Ammon's horn (tissue), 1 donor: ENCODE data around the gene TSPAN17.
A peak's percentile ranks its signal among the peaks of the same experiment; 100 is the strongest.

Source experiments
- DNase-seq: peaks from one replicate; pipeline ENCODE4 v3.0.0-alpha.2; 2016; ENCODE audit warnings: low spot score

The TSPAN17 gene

DNA sequence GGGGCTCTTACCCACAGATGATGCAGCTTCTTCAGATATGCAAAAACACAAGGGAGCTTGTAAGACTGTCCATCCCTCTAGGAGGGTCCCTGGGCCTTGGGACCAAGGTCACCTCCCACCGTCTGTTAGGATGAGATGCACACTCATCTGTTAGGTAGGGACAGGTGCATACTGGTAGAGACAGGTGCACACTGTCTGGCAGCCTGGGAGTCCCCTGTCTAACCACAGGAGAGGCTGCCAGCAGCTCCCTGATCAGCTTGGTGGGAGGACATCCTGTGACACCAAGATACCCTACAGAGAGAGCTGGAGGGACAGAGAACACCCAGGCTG, 13.2 kb downstream of the TSPAN17 start:
- DNase-seq = no peak

DNA sequence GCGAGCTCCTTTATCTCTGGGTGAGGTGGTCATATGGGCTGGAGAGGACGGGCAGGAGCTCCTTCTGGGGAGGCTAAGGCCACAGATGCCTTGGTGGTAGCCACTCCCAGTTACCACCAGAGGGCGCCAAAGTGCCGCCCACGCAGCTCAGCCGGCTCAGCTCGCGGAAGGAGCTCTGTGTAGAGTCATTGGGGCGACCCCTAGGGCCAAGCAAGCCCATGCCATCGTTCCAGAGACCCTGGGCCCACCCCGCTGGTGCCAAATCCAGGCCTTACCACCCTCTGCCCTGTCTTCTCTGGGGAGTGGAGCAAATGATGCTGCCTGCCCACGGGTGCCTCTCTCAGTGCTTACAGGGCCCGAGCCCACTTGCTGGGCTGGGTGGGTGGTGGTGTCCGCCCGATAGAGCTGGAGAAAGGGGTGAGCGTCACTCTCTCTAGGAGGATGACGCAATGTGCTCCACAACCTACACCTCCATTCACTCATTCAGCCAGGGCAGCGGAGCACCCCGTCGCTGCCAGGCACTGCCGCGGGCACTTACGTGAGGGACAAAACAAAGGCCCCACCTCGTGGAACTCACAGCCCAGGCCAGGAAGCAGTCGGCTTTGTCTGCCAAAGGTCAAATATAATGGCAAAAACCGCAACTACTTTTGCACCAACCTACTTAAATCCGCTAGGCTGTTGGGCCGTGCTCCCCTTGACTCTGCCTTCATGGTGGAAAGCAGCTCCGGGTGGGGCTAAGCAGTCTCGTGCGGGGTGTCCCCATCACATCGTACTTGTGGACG, 13.8 kb downstream of the TSPAN17 start:
- peak; percentile 88 for DNase-seq

DNA sequence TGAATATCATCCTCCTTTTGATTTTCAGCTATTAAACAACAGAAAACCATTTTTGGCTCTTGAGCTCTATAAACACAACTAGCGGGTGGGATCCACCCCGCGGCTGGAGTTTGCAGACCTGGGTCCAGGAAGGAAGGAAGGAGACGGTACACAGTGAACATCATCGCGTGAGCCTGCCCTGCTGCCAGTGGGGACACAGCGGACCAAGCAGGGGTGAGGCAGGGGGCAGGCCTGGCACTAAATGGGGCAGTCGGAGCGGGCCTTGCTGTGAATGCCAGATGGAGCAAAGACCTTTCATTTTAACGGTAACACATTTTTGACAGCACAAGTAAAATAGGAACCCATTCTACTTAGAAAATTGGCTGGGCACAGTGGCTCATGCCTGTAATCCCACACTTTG, 14.4 kb downstream of the TSPAN17 start:
- no peak for DNase-seq

DNA sequence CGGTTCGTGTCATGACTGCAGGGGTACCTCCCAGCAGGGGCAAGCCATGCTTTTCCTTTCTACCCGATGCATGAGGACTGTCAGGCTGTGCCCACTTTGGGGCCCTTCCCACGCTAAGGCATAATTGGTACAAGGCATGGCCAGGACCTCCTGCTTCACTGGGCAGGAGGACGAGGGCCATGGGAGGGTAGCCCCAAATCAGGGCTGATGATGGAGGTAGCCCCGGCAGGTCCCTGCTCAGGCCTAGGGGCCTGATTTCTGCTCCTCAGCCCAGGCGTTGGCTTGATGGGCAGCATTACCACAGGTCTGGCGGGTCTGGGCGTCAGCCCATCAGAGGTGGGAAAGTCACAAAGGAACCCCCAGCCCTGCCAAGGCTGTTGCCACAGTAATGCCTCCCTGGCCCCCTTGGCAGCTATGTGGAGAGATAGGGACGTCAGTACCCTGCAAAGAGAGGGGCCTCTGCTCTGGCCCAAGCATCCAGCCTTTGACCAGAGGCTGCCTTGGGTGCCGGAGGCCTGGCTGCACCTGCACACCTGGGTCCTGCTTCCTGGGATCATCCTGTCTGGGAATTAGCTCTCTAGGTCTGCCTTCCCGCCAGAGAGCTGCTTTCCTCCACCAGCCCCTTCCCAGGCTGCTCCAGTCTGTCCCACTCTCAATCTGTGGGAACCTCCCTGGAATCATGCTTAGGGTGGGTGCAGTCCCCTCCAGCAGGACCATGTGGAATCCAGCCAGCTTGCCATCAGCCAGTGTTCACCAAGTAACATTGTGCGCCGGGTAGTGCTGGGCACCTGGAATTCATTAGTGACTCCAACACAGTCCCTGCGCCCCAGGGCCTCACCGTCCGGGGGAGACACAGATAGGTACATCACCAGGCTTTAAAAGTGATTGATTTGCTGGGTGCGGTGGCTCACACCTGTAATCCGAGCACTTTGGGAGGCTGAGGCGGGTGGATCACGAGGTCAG, 15.4 kb downstream of the TSPAN17 start:
- no peak for DNase-seq

DNA sequence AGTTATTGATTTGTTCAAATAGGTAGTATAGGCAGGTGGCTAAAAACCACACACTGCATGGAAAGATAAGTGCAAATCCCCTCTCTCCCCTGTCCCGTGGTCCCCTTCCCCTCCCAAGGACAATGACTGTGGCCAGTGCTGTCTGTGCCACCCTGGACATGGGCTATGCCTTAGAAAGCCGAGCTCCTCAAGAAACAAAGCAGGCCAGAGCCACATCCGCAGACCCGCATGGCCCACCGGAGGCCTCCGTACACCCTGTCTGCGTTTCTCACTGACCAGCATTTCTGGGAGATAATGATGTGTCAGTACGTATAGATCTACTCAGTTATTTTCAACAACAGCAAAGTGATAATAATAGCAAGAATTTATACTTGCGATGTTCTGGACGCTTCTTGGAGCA, 16.3 kb downstream of the TSPAN17 start:
- no peak for DNase-seq

DNA sequence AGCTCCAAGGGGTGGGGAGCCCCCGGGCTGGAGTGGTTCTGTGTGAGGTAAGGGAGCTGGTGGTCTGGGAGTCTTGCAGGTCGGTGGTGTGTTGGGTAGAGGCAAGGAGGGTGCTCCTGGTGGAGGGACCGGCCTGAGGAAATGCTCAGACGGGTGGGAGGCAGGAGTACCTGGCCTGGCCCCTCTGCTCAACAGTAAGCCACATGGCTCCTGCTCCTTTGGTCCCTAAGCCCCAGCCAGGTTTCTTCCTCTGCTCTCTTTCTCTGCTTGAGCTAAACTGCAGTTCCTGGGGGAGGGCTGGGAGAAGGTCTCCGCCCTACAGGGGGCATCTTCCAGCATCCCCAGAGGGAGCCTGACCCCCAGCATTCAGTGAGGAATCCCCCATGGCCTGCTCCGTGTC, 17.2 kb downstream of the TSPAN17 start:
- no peak for DNase-seq

DNA sequence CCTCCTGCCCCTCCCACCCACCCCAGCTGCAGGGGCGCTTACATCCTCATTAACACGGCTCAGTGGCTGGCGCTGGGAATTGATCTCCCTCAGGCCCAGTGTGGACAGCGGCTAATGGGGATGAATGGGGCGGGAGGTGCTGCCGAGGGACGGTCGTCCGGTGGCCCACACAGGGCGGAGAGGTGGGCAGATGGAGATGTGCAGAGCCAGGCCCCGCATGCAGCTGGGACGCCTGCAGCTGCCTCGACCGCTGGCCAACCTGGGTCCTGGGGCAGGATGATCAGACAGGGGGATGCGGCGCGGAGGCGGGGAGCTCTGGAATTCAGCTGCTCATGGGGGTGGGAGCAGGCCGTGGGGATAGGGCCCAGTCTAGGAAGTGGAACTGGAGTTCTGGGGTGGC, 17.6 kb downstream of the TSPAN17 start:
- no peak for DNase-seq

DNA sequence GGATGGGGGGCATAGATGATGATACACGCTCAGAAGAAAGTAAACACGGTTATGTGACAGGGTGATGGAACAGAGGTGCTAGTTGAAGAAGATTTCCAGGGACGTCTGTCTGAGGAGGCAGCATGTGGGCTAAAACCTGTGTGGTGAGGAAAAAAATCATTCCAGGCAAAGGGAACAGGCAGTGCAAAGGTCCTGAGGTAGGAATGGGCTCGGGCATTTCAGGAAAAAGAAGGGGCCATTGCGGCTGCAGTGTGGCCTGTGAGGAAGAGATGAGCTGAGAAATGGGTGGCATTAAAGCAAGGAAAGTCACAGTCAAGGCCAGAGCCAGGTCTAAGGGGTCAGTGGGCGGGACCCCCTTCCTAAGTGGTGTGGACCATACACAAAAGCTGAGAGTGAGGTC, 18.2 kb downstream of the TSPAN17 start:
- no peak for DNase-seq

DNA sequence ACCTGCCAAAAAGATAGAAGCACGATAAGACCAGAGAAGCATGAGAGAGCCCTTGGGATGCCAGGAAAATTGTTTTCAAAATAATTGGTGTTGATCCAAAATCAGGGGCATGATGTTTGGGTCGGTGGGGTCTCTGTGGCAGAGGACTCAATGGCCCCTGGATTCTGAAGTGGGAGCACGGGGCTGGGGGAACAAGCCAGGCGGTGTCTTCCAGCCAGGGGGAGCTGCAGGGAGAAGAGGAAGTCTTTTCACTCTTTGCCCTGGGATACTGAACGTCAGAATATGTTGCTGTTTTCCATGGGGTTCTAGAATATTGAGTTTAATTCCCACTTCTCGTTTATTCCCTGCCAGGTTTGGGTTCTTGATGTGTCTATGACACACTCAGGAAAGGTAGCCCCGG, 20.4 kb downstream of the TSPAN17 start:
- DNase-seq = no peak

DNA sequence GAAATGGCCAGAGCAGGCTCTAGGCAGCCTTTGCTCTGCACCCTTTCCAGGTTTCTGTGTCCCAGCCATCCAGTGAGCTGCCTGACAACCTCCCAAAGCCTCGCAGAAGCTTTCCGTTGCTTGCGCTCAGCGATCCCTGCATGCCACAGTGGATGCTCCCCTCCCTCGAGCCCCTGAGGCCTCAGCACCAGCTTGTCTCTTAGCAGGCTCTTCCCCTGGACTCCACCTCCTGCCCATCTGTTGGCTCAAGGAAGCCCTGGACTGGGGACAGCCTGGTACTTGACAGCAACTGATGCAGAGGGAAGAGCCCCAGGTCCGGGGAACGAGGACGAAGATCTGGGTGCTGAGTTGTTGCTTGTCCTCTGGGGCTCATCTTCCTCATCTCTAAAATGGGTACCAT, 23.2 kb downstream of the TSPAN17 start:
- no peak for DNase-seq

DNA sequence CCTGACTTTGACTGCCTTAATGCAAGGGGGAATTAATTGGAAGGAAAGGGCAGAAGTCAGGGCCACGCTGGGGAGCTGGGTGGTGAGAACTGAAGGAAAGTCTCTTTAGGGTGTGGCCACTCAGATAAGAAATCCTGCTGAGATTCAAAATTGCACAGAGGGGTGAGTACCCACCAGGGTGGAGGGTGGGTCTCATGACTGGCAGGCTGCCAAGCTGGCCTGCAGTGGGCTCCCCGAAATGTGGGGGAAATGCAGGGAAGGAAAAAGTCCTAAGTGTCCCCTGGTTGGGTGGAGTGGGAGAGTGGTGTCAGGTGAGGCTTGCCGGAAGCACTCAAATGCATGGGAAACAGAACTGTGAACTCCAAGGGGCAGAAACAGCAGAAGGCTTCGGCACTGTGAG, 24.1 kb downstream of the TSPAN17 start:
- DNase-seq = no peak

DNA sequence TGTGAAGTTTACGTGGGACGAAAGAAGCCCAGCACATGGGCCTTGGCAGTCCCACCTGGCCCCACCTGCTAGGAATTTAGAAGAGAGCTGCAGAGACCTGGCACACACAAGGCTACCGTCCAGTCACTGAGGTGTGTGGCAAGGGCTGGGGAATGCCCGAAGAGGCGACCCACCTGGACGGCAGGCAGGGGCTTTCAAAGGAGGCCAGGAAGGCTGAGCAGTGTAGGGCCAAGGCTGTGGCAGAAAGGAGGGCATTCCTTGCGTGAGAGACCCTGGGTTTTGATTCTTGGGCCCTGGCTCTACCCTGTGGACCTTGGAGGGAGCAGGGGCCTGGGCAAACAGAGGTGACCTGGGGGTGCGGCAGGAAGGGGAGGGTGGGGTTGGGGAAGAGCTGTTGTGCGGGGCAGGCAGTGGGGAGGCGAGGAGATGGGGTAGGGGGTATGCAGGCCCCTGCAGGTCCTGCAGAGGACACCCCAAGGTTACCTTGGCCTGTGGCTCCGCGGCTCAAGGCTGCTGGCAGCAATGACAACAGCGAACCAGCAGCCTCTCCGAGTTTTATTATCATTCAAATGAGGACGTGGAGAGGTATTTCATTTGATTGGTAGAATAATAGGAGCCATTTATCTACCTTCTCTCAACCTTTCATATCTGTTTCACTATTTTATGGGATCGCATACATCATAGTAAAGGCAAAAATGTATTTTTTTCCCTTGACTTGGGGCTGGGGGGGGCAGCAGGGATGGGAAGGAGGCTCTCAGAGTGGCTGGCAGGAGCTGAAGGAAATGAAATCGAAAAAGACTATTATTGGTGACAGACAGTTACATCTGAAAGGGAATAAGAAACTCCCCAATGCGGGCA, 24.8 kb downstream of the TSPAN17 start:
- DNase-seq = no peak

DNA sequence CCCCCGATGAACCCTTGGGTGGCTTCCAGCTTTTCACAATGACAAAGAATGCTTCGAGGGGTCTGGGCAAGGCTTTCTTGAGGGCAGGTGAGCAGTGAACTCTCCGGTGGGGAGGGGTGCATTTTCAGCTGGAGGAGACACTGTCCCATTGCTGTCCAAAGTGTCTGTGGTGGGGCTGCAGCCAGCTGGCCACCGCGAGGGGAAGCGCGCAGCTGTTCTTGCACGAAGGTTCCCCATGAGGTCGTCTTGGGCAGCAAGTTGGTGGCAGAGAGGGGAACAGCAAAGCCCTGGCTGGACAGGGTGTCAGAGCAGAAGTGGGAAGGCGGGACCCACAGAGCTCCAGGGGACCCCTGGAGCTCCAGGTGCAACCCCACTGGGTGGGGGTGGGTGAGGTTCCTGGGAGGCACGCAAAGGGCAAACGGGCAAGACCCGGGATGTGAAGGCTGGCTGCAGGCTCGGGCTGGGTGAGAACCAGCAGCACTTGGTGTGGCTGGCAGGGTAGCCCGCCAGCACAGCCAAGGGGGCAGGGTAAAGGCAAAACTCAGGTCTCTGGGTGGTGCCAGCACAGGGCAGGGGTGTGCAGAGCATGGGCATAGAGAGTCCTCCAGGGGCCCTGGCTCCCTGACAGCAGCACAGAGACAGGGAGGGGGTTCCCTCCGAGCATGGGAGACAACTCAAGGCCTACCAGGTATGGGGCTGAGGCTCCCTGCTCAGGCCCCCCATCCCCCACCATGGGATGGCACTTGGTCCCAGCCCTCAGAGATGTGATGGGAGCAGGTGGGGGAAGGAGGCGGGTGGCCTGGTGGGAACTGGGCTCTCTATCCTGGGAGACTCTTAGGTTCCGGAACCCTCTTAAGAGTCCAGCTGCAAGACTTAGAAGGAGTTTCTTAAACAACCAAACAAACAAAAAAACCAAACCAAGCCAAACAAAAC, 26.6 kb downstream of the TSPAN17 start:
- DNase-seq = no peak

DNA sequence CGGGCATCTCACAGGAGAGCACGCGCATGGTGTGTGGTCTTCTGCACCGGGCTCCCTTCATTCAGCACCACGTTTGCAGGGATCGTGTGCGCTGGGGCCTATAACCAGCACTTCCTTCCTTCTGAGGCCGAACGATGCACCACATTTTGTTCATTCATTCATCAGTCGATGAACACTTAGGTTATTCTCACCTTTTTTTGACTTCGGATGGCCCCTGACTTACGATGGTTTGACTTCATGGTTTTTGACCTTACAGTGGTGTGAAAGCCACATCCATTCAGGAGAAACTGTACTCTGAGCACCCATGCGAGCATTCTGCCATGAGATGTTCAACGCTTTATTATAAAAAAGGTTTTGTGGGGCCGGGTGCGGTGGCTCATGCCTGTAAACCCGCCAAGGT, 27.5 kb downstream of the TSPAN17 start:
- no peak for DNase-seq

DNA sequence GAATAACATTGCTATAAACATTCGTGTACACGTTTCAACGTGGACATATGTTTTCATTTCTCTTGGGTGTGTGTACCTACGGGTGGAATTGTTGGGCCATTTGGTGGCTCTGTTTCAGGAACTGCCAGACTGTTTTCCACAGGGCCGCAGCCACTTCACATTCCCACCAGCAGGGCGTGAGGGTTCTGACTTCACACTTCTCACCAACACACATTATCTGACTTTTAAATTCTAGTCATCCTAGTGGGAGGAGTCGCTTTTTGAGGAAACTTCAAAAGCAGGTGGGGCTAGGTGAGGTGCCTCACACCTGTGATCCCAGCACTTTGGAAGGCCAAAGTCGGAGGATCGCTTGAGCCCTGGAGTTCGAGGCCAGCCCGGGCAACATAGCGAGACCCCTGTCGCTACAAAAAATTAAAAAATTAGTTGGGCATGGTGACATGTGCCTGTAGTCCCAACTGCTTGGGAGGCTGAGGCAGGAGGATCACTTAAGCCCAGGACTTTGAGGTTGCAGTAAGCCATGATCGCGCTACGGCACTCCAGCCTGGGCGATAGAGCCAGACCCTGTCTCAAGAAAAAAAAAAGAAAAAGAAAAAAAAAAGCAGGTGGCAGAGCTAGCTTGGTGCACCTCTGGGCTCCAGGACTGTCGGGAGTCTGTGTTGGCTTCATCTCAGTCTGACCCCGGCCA, 28.5 kb downstream of the TSPAN17 start:
- no peak for DNase-seq

DNA sequence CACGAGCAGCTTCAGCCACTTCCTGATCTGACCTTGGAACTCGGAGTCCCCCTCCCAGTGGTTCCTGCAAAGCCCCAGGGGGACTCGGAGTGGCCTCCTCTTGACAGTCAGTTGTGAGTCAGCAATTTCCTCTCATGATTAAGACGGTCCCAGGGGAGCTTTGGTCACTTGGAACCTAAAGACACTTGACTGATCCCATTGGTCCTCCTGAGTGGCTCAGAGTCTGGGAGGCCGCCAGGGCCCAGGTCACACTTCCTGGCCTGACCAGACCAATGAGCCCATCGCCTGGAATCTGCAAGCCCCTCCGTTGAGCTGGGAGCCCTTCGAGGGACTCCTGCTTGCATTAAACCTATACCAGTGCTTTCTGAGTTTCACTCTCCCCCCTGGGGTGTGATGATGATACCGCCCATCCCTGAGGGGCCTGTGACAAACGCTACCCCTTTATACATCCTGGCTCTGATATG, 29.1 kb downstream of the TSPAN17 start:
- no peak for DNase-seq

DNA sequence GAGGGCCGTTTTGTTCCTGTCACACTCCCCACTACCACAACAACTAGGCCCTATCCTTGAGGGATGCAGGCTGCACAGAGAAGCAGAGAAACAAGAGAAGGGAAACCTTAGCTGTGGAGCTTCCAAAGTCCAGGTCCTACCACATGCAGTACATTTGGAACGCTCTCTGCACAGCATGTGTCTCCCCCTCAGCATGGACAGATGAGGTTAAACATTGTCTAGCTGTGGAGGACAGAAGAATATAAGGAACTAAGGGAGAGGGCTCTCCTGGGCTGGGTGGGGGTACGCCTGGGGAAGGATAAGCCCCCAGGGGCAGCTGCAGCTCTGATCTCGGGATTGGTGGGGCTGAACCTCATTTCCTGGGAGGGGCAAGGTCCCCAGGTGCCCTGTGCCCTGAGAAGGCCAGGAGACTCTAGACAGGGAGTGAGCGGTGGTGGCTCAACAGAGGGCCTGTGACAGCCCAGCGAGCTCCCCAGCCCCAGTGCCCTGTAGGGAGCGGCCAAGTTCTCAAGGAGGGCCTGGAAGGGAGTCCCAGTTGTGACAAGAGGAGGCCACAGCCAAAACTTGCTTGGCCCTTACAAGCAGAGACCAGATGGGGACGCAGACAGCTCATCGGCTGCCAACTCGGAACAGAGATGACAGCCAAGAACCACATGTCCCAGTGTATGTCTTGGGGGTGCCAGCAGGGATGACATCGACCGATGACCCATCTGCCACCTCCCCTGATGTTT, 30.1 kb downstream of the TSPAN17 start:
- no peak for DNase-seq

DNA sequence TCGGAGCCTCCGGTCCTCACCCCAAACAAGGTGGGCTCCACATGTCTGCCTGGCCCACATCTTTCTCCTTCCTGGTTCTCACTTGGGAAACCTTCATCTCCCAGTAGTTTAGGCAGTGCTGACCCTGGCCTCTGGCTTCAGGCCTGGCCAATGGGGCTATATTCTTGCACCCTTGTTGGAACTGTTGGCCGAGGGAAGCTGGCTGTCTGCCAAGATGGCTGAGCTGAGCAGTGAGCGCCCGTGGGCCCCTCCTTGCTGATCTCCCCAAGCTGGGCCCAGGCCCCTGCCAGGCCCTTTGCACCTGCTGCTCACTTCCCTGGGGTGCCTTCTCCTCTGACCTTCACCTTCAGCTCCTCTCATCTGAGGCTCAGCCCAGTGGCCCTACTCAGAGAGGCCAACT, 31.3 kb downstream of the TSPAN17 start:
- no peak for DNase-seq

DNA sequence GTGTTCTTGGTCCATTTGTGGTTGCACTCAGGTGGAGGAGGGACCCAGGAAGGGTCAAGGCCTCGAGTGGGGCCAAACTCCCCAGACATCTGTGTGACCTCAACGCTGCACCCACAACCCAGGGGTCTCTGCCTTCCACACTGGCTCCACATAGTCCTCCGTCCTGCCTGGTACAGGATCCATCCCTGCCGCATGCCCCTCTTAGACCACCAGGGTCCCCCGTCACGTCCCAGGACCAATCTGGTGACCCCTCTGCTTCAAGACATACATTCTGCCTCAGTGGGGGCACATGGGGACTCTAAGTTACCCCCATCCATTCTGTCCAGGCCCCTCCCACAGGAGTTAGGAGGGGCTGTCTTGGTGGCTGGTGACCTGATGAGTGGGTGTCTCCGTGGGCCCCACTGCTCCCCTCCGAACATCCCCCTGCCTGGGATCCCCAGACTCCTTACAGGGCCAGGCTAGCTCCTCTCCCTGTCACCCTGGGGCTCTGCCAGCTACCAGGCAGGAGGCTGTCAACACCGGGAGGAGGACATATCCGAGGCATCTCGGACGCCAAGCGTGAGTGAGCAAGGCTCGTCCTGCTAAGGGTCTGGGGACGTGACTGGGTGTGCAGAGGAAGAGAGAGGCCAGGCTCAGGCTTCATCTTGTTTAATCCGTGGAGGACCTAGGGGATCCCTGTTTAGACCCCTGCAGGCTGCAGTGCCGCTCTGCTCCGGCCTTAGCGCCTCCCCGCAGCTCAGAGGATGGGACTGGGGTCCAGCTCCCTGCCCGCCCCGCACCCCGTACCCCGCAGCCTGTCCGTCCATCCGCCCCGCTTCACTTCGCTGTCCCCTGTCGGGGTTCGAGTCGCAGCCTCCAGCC, 32.3 kb downstream of the TSPAN17 start:
- DNase-seq = no peak
